GM19397 (cell line): ENCODE data around the gene GSG1.

Source experiments
- ATAC-seq: cut with Tn5 transposase; IDR thresholded peaks from one replicate; pipeline ENCODE4 v1.9.1; 2021; ENCODE audit warnings: mild to moderate bottlenecking, moderate library complexity; ENCODE audit not compliant: unreplicated experiment

The GSG1 gene

DNA sequence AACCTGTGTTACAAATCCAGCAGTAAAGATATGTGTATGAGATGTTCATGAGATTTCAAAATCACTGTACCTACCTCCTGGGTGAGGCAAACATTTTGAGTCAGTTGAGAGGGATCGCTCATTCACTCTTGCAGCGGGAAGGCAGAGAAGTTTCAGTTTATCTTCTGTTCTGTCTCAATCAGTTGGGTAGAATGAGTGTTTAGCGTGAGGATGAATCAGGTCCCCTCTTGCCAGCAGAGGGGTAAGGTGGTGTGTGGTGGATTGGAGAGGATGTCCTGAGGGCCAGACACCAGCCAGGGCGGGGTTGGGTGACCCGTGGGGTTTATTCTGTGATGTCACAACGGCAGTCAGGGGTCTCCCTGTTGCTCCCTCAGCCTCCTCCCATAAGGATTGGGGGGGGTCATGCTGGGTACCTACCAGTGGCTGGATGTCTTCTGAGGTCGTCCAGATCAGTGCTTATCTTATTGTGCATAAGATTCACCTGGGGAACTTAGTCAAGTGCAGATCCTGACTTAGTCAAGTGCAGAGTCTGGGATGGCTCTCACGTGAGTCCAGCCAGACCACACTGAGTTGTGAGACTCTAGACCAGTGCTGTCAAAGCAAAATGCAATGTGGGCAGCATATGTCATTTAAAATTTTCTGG lies at the start of gene GSG1:
GSG1 (minus strand) TSS at position 277 of the 643 bp plus-strand sequence; CDS start at position 122, 155 bp downstream.
- ATAC-seq: no peak

GRCh38 chr12:13153180-13153579 lies 49.7 kb upstream of the GSG1 start:
- no peak for ATAC-seq

DNA sequence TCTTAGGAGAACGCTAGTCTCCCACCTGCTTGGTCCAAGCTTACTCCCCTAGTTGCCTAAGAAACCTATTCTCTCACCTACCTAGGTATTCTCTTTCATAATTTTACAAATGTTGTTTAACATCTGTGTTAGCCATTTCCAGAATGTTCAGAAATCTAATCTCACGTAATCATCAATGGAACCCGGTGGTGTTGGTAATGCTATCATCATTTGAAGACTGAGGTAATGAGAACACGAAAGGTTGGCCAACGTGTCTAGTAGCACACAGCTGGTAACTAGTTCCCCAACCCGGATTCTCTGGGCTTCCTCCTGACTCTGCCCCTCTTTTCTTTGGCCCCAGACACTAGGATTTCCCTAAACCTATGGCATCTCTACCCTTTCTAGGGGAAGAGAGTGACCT lies 49.3 kb upstream of the GSG1 start:
- ATAC-seq: no peak

DNA sequence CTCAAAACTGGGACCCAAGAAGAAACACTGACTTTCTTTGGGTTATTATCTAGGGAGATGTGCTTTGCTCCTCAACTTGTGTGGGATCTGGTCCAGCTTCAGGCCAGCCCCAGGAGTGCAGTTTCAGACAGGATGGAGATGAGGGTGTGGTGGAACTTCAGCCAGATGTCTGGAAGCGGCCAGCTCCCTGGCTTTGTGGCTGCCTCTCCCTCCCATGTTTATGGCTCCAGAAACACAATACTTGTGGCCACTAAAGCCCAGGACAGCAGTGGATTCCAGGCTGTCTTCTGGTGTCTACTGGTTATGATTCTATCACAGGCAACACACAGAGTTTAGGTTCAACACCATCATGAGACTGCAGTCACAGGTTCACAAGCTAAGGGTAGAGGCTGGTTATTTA lies 48.8 kb upstream of the GSG1 start:
- no peak for ATAC-seq

- no peak for ATAC-seq
Measured at GRCh38 chr12:13149411-13149810, 45.9 kb upstream of the GSG1 start.

DNA sequence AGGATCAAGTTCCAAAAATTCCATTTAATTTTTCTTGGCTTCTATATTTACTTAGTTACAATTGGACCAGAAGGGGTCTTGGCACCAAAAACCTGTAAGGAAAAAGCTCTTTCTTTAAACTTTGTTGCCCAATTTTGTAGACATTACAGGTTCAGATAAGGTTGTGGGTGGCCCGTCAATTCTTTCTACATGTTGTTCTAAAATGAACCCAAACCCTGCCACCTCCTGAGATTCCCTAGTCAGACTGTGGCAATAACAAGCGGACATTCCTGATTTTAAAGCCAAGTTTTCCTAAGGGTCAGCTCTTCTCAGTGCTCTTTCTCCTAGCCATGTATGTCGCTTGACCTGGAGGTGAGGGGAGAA lies 45.0 kb upstream of the GSG1 start:
- ATAC-seq: no peak

DNA sequence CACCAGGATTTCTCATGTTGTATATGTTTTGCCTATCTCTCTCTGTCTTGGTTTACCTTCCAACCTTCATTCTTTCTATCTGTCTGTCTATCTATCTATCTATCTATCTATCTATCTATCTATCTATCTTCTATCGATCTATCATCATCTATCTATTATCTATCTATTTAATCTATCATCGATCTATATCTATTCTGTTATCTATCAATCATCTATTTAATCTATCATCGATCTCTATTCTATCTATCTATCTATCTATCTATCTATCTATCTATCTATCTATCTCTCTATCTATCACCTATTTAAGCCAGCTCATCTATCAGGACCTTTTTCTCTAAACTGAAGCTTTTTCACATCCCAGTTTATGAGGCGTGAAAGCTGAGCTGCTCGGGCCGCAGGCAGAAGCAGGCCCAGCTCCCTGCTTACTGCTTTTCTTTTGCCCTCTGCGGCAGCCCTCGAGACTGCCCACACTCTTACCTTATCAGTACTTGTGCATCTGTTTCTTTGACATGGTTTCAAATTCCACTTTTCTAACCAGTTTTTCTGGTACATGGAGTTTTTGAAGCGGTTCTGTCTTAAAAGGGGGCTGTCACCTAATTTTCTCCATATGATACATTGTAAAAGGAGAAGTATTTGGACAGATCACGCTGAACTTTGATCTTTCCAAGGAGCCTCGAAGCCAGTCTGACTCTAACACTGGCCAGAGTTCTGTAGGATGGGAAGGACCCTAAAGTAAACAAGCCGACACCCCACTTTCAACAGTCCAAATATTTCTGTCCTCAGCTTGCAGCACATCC lies 44.4 kb upstream of the GSG1 start:
- ATAC-seq: no peak

GRCh38 chr12:13146336-13146938 lies 43.0 kb upstream of the GSG1 start:
- no peak for ATAC-seq

DNA sequence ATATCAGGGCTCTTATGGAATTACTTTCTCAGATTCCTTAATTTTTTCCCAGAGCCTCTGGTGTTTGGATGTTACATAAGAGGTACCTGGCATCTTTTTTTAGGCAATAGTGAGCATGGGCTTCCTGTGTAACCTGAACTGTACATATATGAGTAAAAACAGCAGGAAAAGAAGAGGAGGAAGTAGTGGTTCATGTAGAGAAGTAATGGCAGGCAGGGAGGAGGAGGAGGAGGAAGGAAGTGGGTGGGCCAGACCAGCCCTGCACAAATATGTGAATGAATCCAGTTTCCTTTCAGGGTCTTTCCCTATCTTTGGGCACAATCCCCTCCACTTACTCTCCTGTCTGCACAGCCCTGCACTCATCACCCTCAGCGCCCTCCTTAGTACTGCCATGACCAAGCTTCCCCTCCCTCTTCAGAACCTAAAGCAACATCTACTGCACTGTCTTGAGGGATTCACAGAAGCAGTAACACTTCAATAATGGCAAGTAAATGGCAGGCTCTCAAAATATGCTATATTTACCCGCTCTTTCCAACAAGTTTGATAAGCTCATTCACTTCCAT lies 40.9 kb upstream of the GSG1 start:
- ATAC-seq: no peak

DNA sequence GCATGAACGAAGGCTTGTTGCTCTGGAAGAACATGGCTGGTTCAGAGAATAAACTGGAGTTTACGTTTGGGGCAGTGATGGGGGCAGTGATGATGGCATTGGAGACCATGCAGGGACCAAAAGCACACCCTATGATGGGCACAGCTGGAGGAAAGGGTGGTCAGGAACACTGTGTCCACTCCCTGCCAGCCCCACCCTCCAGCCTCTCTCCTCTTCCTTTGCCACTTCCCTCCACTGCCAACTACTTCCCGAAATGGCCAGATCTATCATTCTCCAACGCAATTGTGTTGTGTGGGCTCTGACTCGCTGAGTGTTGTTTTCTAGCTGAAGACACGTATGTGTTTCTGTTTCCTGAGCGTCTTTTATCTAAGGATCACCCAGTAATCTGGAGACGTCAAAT lies 39.3 kb upstream of the GSG1 start:
- no peak for ATAC-seq

DNA sequence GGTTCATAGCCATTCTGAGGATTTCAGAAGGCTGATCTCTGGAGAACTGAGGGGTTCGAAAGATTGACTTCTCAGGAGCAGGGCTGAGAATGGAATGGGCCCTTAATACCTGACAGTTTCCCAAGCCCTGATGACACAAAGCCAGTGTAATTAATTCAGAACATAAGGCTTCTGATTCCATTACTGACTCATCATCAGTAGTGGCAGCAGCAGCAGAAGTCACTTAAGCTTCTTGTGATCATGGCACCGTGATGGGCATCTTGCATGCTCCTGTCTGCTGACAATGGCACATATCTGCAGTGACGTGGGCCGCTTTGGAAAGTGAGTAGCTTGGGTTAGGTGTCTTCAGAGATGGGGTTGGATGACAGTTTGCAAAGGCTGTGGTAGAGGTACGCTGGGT lies 38.2 kb upstream of the GSG1 start:
- no peak for ATAC-seq

GRCh38 chr12:13135371-13136178 lies 32.1 kb upstream of the GSG1 start:
- no peak for ATAC-seq

- ATAC-seq: no peak
Measured at GRCh38 chr12:13133886-13134285, 30.4 kb upstream of the GSG1 start.

DNA sequence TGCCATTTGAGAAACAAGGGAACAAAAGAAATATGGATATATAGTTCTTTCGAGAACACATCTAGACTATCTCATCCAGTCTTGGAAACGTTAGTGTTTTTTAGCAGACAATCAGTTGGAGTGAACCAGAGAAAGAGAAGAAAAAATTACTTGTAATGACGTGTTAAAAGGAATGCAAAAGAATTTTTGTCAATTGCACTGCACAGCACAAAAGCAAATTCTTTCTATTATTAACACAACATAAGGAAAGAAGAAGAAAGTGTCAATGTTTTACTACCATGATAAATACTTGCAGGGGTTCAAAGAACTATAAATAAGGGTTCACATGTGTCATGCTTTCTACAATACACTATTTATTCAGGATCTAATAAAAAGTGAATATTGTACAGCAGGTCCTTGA lies 27.5 kb upstream of the GSG1 start:
- ATAC-seq: no peak

- ATAC-seq: no peak
Measured at GRCh38 chr12:13128291-13128965, 25.0 kb upstream of the GSG1 start.

DNA sequence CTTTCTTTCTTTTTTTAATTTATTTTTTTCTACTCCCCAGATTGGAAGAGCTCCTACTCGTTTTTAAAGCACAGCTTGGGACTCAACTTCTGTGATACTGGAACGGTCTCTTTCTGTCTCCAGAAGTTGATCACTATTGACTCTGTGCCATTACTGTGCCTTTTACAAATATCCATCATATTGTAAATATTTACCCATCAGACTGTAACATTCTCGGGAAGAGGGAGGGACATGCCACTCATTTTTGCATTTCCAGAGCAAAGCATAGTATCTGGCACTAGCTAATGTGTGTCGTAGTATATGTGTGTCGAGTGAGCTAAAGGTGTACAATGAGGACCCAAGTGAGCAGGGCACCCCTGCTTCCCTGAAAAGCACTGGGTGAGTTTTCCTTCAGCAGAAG lies 24.0 kb upstream of the GSG1 start:
- ATAC-seq: no peak

GRCh38 chr12:13126494-13126893 lies 23.0 kb upstream of the GSG1 start:
- ATAC-seq: no peak

GRCh38 chr12:13125996-13126395 lies 22.5 kb upstream of the GSG1 start:
- ATAC-seq: no peak

GRCh38 chr12:13124656-13125505 lies 21.4 kb upstream of the GSG1 start:
- no peak for ATAC-seq

DNA sequence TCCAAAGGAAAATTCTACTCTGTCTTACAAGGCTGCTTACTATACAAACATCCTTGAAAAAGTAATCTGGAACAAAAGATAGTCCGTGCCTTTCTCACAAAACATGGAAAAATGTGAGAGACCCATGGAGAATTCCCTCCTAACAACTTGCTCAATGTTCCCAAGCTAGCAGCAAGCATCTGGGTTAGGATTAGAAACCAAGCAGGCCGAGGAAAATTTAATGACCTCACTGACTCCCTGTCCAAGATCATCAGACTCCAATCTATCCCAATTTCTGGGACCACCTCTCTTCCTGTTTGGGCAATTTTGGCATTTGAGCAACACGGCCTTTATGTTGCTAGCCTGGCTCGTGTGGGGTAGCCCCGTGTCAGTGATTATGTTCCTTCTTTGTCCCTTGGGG lies 18.1 kb upstream of the GSG1 start:
- ATAC-seq: no peak
